Vagina (tissue), 2 donors: ENCODE data around the gene METTL16.
A peak's percentile ranks its signal among the peaks of the same experiment; 100 is the strongest.

ENCODE experiments used
- POLR2A ChIP-seq, 2 donors: fragments of 450-650 bp; IDR thresholded peaks; one replicate each; pipeline ENCODE4 v1.6.1; 2017; ENCODE audit warnings: antibody characterized with exemption in 2 of 2, mild to moderate bottlenecking in 2 of 2, moderate library complexity in 2 of 2
- POLR2AphosphoS5 ChIP-seq, 2 donors: sonication (generic); formaldehyde crosslinking; IDR thresholded peaks; one replicate each; pipeline ENCODE4 v1.9.0; 2017; ENCODE audit warnings: antibody characterized with exemption in 2 of 2, mild to moderate bottlenecking in 2 of 2, low read depth in 1 of 2; ENCODE audit not compliant: insufficient read depth in 1 of 2
- TF ChIP-seq, protein P1 (sequence below), 3 experiments: fragments of 450-650 bp in 2 of 3; fragments of 200-600 bp in 1 of 3; sonication (generic) in 1 of 3; IDR thresholded peaks; one replicate each; pipeline ENCODE4 v1.5.1; 2017 to 2019; ENCODE audit warnings: antibody characterized with exemption in 3 of 3, mild to moderate bottlenecking in 2 of 3, moderate library complexity in 2 of 3

DNA sequence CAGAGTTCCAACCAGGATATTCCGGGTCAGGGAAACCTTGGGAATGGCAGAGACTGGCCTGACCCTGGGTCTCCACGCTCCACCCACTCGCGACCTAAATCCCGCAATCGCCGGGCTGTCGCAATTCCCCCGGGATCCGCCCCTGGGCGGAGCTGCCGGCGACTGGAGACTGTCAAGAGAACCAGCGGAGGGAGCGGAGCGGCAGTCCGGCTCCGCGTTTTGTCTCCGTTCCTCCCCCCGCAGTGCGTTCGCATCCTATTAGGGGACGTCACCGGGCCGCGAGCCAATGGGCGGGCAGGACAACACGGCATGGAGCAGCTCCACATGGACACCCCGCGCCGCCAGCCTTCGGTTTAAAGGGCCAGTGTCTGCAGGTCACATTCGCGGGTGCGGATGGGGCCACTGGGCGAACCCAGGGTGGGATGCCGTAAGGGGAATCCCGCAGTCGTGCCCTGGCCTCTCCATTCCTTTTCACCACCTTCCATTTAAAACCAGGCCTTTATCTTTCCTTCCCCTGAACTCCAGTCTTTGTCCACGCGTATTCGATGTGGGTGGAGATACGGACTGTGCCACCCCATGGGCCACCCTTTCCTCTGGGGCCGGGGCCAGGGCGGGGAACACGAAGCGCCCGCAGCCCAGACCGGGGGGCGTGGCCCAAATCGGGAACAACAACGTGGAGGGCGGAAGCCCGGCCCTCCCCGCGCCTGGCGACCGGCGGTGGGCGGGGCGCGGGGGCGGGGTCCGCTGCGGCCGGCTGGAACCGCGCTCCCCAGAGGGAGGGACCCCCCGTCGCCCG lies 110.1 kb downstream of the METTL16 start:
- TF ChIP-seq POLR2A (IDR thresholded peaks at IDR 0.05) (peak in 1 of 2 donors; percentile 31), POLR2AphosphoS5 (IDR thresholded peaks at IDR 0.05; ENCODE audit: insufficient read depth in 1 of 2, low read depth in 1 of 2) (peak; percentile 89 to 94)
- TF ChIP-seq, protein P1, sequence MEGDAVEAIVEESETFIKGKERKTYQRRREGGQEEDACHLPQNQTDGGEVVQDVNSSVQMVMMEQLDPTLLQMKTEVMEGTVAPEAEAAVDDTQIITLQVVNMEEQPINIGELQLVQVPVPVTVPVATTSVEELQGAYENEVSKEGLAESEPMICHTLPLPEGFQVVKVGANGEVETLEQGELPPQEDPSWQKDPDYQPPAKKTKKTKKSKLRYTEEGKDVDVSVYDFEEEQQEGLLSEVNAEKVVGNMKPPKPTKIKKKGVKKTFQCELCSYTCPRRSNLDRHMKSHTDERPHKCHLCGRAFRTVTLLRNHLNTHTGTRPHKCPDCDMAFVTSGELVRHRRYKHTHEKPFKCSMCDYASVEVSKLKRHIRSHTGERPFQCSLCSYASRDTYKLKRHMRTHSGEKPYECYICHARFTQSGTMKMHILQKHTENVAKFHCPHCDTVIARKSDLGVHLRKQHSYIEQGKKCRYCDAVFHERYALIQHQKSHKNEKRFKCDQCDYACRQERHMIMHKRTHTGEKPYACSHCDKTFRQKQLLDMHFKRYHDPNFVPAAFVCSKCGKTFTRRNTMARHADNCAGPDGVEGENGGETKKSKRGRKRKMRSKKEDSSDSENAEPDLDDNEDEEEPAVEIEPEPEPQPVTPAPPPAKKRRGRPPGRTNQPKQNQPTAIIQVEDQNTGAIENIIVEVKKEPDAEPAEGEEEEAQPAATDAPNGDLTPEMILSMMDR (IDR thresholded peaks at IDR 0.05): peak in 1 of 3 experiments; percentile 33
